Right lung (tissue), 5 donors: ENCODE results near the gene HRCT1. TPM values are rescaled to one million over a fixed set of nuclear protein-coding genes. Genes with fewer than 3 reads are reported as not detected.
"Not testable (repeated sequence)": the region's sequence is repeated elsewhere in the genome, so short reads cannot be mapped to it uniquely, and the experiment has no call there.

Experiments
- DNase-seq, 2 donors: peaks; one replicate each; pipeline ENCODE4 v3.0.0-alpha.2; 2013
- polyA plus RNA-seq, 5 donors: library from polyadenylated mRNA; unstranded; fragments of 120-200 nt; gene quantifications; one replicate each; pipeline versions ENCODE4 v1.2.1 to v1.2.3, GENCODE V29; 2013; ENCODE audit warnings: inconsistent platforms in 1 of 5, low replicate concordance in 1 of 5; ENCODE audit not compliant: insufficient read length in 5 of 5, insufficient read depth in 1 of 5

Gene HRCT1
- polyA plus RNA-seq, 5 donors: 0.58 to 0.87 (median 0.71) TPM

DNA sequence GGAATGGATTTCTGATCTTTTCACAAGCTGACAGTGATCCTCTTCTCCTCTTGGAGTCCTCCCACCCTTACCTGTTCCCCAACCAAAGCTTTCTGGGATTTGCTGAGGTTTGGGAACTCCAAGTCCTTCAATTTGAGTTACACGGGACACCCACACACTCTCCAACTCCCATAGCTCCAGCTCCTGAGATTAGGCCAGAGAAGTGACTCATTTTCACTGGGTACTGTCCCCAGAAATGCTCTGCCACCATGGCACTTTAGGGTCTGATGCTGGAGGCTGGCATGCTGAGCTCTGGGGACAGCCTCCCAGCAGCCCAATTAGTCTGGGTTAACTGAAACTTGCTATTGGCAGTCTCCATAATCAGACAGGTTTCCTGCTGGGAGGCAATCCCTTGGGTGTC is 14.0 kb upstream of the HRCT1 start:
- DNase-seq: no peak

DNA sequence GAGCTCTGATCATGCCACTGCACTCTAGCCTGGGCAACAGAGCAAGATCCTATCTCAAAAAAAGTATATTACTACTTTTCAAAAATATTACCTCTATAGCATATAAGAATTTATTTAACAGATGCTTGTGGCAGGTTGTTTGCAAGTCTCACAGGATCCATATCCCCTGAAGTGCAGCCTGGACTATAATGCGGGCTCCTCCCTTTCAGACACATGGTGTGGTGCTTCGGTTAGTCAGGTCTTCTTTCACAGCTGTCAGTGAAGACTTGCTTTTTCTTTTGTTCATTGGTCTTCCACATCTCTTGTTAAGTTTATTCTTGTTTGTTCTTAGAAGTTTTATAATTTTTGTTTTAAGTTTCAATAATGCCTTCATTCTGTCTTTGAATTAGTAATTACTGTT is 9.4 kb upstream of the HRCT1 start:
- DNase-seq: no peak

- not testable (repeated sequence) for DNase-seq
Observed at GRCh38 chr9:35897376-35898099, 8.5 kb upstream of the HRCT1 start.

DNA sequence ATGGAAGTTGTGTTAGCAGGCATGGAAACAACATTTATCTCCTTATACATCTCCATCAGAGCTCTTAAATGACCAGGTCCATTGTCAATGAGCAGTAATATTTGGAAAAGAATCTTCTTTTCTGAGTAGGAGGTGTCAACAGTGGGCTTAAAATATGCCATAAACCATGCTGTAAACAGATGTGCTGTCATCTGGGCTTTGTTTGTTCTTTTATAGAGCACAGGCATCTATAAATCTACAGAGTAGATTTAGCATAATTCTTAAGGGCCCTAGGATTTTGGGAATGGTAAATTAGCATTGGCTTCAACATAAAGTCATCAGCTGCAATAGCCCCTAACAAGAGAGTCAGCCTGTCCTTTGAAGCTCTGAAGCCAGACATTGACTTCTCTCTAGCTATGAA is 7.7 kb upstream of the HRCT1 start:
- DNase-seq: no peak

- no peak for DNase-seq
Observed at GRCh38 chr9:35899021-35899420, 7.0 kb upstream of the HRCT1 start.

DNA sequence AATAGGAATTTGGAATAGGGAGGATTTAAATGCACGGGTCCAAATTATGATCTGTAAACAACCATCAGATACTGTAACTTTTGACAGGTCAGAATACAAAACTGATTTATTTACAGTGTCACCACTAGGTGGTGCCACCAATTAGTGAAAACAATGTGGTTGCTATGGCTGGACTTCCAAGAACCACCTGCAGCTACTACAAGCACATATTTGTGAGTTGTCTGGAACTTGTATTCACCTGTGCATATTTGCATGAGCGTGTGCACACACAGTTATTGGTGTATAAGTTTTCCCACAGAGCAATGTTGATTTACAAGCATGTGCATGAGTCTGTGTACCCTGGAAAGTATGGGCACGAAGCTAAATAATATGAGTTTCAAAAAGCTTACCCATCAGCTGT is 3.0 kb upstream of the HRCT1 start:
- peak in 1 of 2 donors; percentile 53 for DNase-seq

DNA sequence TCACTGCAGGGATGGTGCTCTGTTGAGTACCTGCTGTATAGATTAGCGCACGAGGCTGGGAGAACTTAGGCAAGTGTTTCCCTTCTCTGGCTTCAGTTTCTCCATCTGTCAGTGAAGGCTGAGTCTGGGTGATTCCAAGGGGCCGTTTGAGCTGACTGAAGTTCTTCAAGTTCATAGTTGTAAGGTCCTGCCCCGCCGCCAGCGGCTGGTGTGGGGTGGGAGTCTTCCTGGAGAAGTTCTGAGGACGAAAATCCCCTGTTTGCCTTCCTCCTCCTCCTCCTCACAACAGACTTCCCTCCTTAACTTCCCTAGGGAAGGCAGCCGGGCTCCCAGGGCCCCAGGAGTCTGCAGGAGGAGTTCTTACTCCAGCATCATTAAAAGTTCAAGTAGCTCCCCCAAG is 1.7 kb upstream of the HRCT1 start:
- no peak for DNase-seq

DNA sequence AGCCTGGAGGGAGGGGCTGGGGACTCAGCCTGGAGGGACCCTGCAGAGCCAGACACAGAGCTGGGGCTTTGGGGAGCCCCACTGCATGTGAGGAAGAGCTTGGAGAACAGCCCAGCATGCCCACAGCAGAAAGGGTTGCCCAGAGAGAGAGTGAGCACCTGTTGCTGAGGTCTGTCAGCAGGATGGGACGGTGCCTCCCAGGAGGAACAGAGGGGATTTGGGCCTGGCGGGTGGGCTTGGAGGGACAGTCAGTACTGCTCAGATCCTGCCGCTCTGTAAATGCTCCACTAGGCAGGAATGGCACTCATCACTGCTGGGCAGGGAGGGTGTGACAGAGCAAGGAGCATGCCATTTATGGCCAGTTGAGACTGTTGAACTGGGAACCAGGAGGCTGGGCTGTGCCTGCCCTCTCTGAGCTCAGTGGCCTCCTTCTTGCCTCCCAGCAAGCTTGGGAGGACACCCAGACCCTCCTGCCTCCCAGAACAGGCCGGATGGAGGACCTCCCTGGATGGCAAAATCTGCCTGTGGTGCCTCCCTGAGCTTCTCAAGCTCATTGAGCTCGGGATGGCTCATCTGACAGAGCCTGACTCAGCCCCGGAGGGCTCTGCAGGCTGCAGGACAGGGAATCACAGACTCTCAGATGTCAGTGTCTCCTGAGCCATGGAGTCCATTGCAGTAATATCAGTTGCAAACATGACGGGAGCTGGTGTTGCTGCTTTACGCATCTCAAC is 786 bp upstream of the HRCT1 start:
- DNase-seq: no peak

GRCh38 chr9:35906923-35907699 is 1.1 kb downstream of the HRCT1 start:
- DNase-seq: no peak

DNA sequence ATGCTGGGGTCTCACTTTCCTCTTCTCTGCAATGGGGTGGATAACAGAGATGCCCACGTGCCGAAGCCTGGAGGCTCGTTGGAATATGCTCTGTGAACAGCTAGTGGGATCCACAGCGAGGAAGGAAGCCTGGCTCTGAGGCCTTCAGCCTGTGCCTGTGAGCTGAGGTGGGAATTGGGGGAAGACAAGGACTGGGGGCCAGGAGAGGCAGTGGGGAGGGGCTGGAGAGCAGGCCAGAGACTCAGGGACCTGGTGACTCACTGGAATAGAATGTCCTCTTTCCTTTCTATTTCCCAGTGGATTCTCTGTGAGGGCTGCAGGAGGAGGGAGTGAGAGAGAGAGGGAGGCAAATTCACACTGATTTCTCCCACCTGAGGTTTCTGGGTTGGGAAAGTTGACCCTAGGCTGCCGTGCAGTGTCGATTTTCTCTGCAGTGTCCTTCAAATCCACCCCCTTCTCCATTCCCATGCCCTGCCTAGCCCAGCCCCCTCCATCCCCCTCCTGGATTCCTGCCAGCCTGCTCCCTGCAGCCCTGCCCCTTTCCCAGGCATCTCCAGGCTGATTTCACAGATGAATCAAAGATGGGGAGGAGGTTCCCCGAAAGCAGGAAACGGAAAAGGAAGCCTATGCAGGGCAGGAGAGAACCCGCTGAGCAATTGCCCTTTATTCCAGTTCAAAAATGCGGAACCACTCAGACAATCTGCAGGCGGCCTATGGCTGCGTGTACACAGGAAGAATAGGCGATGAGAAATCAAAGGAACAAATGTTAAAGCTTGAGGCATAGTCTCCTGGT is 1.9 kb downstream of the HRCT1 start:
- DNase-seq: peak; percentile 58

- no peak for DNase-seq
Observed at GRCh38 chr9:35908504-35909125, 2.6 kb downstream of the HRCT1 start.

- no peak for DNase-seq
Observed at GRCh38 chr9:35909274-35909673, 3.3 kb downstream of the HRCT1 start, which contains the start of gene SPAAR. SPAAR (plus strand) TSS chr9:35909490; CDS start chr9:35910464, 974 bp downstream.

GRCh38 chr9:35909687-35910612 is 3.9 kb downstream of the HRCT1 start:
- no peak for DNase-seq

DNA sequence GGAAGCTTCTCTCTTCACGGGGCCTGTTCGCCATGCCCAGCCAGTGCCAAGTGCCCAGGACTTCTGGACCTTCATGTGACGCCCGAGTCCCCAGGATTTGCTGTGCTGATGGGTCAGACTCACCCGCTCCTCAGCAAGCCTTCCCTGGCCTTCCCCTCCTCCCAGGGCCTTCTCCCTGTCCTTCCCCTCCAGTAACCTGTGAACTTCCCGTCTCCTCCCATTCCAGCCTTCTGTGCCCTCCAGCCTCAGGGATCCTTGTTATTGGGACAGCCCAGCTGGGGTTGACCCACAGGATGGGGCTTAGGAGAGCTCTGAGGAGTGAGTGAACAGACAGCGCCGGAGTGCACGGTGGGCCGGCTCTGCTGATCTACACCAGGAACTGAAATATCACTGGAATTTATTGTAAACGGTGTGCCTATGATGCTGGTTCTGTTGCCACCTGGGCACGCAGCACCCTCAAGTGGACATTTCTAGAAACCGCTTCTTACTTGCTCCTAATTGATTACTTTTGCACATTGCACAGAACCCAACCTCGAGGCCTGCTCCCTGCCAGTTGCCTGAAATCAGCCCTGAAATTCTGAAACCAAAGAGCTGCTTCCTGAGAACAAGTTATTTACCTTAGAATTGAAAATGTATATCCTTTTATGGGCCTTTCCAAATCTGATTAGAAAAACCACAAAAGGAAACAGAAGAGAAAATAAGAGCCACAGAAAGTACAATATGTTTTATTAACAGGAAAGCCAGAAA is 4.8 kb downstream of the HRCT1 start:
- no peak for DNase-seq

GRCh38 chr9:35911690-35912089 is 5.7 kb downstream of the HRCT1 start:
- DNase-seq: no peak

DNA sequence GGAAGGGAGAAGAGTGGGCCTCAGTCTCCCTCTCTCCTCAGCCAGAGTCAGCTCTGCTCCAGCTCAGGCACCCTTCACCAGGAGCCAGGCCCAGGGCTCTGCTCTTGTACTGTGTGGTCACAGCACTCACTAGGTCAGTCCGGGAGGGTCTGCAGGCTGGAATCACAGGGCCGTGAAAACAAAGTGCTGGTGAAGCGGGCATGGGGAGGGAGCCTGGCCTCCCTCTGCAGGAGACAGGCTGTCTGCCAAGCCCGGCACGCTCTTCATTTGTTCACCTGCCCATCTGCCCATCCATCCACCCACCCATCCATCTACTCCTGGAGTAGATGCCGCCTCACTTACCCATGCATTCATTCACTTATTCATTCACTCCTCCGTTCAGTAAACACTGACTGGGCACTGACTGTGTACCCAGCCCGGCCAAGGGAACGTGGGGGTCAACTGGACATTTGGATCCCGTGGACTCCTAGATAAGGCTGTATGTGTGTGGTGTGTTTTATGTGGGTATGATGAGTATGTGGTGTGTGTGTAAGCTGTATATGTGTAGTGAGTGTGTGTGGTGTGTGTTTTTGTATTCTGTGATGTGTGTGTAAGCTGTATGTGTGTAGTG is 6.9 kb downstream of the HRCT1 start:
- DNase-seq: no peak

DNA sequence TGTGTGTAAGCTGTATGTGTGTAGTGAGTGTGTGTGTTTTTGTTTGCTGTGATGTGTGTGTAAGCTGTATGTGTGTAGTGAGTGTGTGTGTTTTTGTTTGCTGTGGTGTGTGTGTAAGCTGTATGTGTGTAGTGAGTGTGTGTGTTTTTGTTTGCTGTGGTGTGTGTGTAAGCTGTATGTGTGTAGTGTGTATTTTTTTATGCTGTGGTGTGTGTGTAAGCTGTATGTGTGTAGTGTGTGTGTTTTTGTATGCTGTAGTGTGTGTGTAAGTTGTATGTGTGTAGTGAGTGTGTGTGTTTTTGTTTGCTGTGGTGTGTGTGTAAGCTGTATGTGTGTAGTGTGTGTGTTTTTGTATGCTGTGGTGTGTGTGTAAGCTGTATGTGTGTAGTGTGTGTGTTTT is 7.4 kb downstream of the HRCT1 start:
- not testable (repeated sequence) for DNase-seq

DNA sequence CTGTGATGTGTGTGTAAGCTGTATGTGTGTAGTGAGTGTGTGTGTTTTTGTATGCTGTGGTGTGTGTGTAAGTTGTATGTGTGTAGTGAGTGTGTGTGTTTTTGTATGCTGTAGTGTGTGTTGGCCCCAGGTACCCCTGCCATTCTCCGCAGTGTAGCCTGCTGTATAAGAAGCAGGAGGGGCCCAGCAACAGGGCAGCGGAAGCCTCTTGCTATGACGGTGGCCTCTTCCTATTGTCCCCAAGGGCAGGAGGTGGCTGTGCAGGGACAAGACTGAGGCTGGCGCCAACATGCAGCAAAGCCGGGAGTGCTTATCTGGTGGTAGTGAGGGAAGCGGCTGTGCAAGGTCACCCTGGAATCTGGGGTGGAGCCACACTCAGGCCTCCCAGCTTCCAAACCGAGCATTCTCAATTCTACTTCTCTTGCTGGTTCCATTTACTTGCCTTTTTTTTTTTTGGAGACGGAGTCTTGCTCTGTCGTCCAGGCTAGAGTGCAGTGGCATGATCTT is 8.4 kb downstream of the HRCT1 start:
- DNase-seq: peak in 1 of 2 donors; percentile 48
